Natural killer cell (primary cell): ENCODE measurements around the gene CACNA2D4. TPM values are rescaled to one million over a fixed set of nuclear protein-coding genes. Genes with fewer than 3 reads are reported as not detected.

Experiments
- ATAC-seq, 3 donors: fragments of 150-1000 bp in 2 of 3; fragments of 200-7000 bp in 1 of 3; cut with Tn5 transposase; 1 replicate in 1 of 3; 2 replicates in 2 of 3; pipeline ENCODE4 v1.10.0; 2021; ENCODE audit warnings: mild to moderate bottlenecking in 2 of 3, moderate library complexity in 2 of 3
- DNase-seq, 2 donors: peaks; one replicate each; pipeline versions ENCODE4 v3.0.0 to v3.0.0-alpha.2; 2013 to 2021; ENCODE audit warnings: mixed read lengths in 1 of 2
- H3K27ac ChIP-seq: one replicate; pipeline ENCODE4 v1.5.1; 2013; ENCODE audit warnings: mild to moderate bottlenecking, low read length
- H3K27me3 ChIP-seq: one replicate; pipeline ENCODE4 v1.6.1; 2013; ENCODE audit warnings: low read length; ENCODE audit not compliant: control insufficient read depth, insufficient read depth
- H3K36me3 ChIP-seq: one replicate; pipeline ENCODE4 v1.6.1; 2013; ENCODE audit warnings: low read length; ENCODE audit not compliant: control insufficient read depth, insufficient read depth
- H3K4me1 ChIP-seq: one replicate; pipeline ENCODE4 v1.6.1; 2013; ENCODE audit warnings: low read length; ENCODE audit not compliant: control insufficient read depth, insufficient read depth
- H3K4me3 ChIP-seq: one replicate; pipeline ENCODE4 v1.5.1; 2013; ENCODE audit warnings: low read length
- H3K9me3 ChIP-seq: one replicate; pipeline ENCODE4 v1.6.1; 2013; ENCODE audit warnings: low read length; ENCODE audit not compliant: control insufficient read depth, insufficient read depth
- H3K27ac Mint-ChIP-seq, 2 donors: one replicate each; pipeline ENCODE4 v1.8.0; 2022; ENCODE audit warnings: mild to moderate bottlenecking in 2 of 2, mixed read lengths in 2 of 2, moderate library complexity in 1 of 2
- H3K27me3 Mint-ChIP-seq, 2 donors: one replicate each; pipeline ENCODE4 v1.8.0; 2022; ENCODE audit warnings: low read depth in 2 of 2, mixed read lengths in 2 of 2
- H3K36me3 Mint-ChIP-seq: one replicate; pipeline ENCODE4 v1.8.0; 2022; ENCODE audit warnings: mixed read lengths
- H3K4me1 Mint-ChIP-seq, 2 donors: one replicate each; pipeline ENCODE4 v1.8.0; 2022; ENCODE audit warnings: mixed read lengths in 2 of 2
- H3K4me3 Mint-ChIP-seq: one replicate; pipeline ENCODE4 v1.8.0; 2022; ENCODE audit warnings: mild to moderate bottlenecking, moderate library complexity, mixed read lengths
- H3K9me3 Mint-ChIP-seq, 2 donors: one replicate each; pipeline ENCODE4 v1.8.0; 2022; ENCODE audit warnings: mixed read lengths in 2 of 2
- CTCF ChIP-seq: fragments of 200-600 bp; IDR thresholded peaks from one replicate; pipeline ENCODE4 v1.8.0; 2022; ENCODE audit warnings: antibody characterized with exemption
- WGBS: methylation state at CpG from one replicate; pipeline ENCODE4 v1.1.7; 2013; ENCODE audit warnings: missing lambda C conversion rate; ENCODE audit not compliant: insufficient coverage; 5-methylcytosine and 5-hydroxymethylcytosine counted together
- intact Hi-C: fragments of 100-400 bp; cut with micrococcal nuclease; formaldehyde crosslinking; loops from one replicate; pipeline ENCODE4 v1.14.2; 2022
- total RNA-seq, 4 donors: library from RNA; stranded (reverse); fragments of 120-200 nt in 1 of 4; gene quantifications; one replicate each; pipeline versions ENCODE4 v1.2.3 to v1.2.4, GENCODE V29; 2013 to 2022

CACNA2D4 gene
- total RNA-seq, 3 donors from 2014 or later (not counting 1 experiment from before 2014, with no cell fraction given): 26.5 to 49.6 (median 34.9) TPM

- H3K27ac Mint-ChIP-seq: no peak overlapping the region
- H3K9me3 ChIP-seq: peaks cover 8% of the 10 kb centered on the region
- no peak overlapping the region for H3K4me3 ChIP-seq
- TF ChIP-seq CTCF: no peak
- ATAC-seq: no peak
- H3K4me1 Mint-ChIP-seq: no peaks in the 10 kb centered on the region
- H3K27ac ChIP-seq: no peak overlapping the region
- no peaks in the 10 kb centered on the region for H3K36me3 ChIP-seq
- H3K4me3 Mint-ChIP-seq: no peak overlapping the region
- WGBS: 82% methylated on average over 4 of the region's 7 CpGs
- intact Hi-C loops: no loop called here
- no peaks in the 10 kb centered on the region for H3K9me3 Mint-ChIP-seq
- no peak for DNase-seq
- H3K36me3 Mint-ChIP-seq: no peaks in the 10 kb centered on the region
- H3K27me3 Mint-ChIP-seq: no peaks in the 10 kb centered on the region
- no peaks in the 10 kb centered on the region for H3K4me1 ChIP-seq
- no peaks in the 10 kb centered on the region for H3K27me3 ChIP-seq
Observed at GRCh38 chr12:1851151-1851701, 67.2 kb downstream of the CACNA2D4 start.

DNA sequence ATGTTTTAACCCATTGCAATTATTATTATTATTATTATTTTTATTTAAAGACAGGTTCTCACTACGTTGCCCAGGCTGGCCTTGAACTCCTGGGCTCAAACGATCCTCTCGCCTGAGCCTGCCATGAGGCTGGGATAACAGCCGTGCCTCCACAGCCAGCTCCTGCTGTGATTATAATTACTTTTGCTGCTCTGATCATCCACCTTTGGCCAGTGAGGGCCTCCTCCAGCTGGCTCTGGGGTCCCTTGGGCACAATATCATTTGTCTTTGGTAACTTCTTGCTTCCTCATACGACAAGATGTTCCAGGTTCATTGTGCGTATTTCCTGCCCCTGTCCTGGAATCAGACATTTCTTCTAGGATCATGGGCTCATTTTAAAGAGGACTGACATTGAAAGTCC, 69.7 kb downstream of the CACNA2D4 start:
- no peak overlapping the region for H3K4me3 Mint-ChIP-seq
- intact Hi-C loops: no loop called here
- 87% methylated on average over 6 of the region's 6 CpGs for whole genome bisulfite sequencing
- ATAC-seq: no peak
- Histone ChIP-seq H3K27me3 (no peaks in the 10 kb centered on the region), H3K4me1 (no peaks in the 10 kb centered on the region), H3K4me3 (no peak overlapping the region), H3K9me3 (no peaks in the 10 kb centered on the region), H3K36me3 (no peaks in the 10 kb centered on the region), H3K27ac (no peak overlapping the region)
- no peak for TF ChIP-seq CTCF
- H3K4me1 Mint-ChIP-seq: no peaks in the 10 kb centered on the region
- DNase-seq: no peak
- H3K27me3 Mint-ChIP-seq: peaks cover 0 to 3% of the 10 kb centered on the region in 2 donors
- H3K36me3 Mint-ChIP-seq: no peaks in the 10 kb centered on the region
- no peak overlapping the region for H3K27ac Mint-ChIP-seq
- H3K9me3 Mint-ChIP-seq: no peaks in the 10 kb centered on the region

GRCh38 chr12:1848146-1848545, 70.3 kb downstream of the CACNA2D4 start:
- H3K4me1 ChIP-seq: no peaks in the 10 kb centered on the region
- no peak for TF ChIP-seq CTCF
- Mint-ChIP-seq H3K36me3 (no peaks in the 10 kb centered on the region), H3K9me3 (no peaks in the 10 kb centered on the region), H3K27me3 (peaks cover 0 to 3% of the 10 kb centered on the region in 2 donors), H3K27ac (no peak overlapping the region), H3K4me1 (no peaks in the 10 kb centered on the region), H3K4me3 (no peak overlapping the region)
- no peaks in the 10 kb centered on the region for H3K9me3 ChIP-seq
- H3K36me3 ChIP-seq: no peaks in the 10 kb centered on the region
- H3K4me3 ChIP-seq: no peak overlapping the region
- no peak for DNase-seq
- no peaks in the 10 kb centered on the region for H3K27me3 ChIP-seq
- ATAC-seq: no peak
- 82% methylated on average over 9 of the region's 10 CpGs for WGBS
- intact Hi-C loops: no loop called here
- no peak overlapping the region for H3K27ac ChIP-seq

DNA sequence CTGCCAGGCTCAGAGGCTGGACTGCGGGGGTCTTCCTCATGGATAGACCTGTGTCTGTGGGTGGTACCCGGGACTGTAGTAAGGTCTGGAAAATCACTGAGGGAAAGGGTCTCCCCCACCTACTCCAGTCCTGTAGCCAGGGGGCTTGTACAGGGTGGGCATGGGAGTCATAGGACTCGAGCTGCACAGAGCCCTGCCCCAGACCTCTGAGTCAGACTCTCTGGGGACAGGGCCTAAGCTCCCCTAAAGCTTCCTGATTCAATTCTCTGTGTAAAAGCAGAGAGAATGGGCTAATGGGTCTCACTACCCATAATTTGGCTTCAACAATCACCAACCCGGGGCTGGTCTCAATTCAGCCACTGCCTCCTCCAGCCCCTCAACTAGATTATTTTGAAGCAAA, 71.0 kb downstream of the CACNA2D4 start:
- Mint-ChIP-seq H3K4me3 (no peak overlapping the region), H3K9me3 (no peaks in the 10 kb centered on the region), H3K4me1 (no peaks in the 10 kb centered on the region), H3K27ac (no peak overlapping the region), H3K36me3 (no peaks in the 10 kb centered on the region), H3K27me3 (peaks cover 0 to 3% of the 10 kb centered on the region in 2 donors)
- ATAC-seq (no peak), DNase-seq (no peak)
- no peak overlapping the region for H3K4me3 ChIP-seq
- H3K4me1 ChIP-seq: no peaks in the 10 kb centered on the region
- 80% methylated on average over 4 of the region's 4 CpGs for WGBS
- no peak for TF ChIP-seq CTCF
- H3K27me3 ChIP-seq: no peaks in the 10 kb centered on the region
- H3K36me3 ChIP-seq: no peaks in the 10 kb centered on the region
- intact Hi-C loops: no loop called here
- no peak overlapping the region for H3K27ac ChIP-seq
- no peaks in the 10 kb centered on the region for H3K9me3 ChIP-seq
